Retina (tissue), 1 donor: Measurements from ENCODE around the gene HOTAIR.

Experiments used
- DNase-seq: peaks from one replicate; pipeline ENCODE4 v3.0.0-alpha.2; 2016

The HOTAIR gene

GRCh38 chr12:53939141-53940108, 35.3 kb downstream of the HOTAIR start:
- DNase-seq = no peak

- DNase-seq = peak; percentile 74
Measured at GRCh38 chr12:53938326-53939140, 36.2 kb downstream of the HOTAIR start, which contains the start of gene HOXC13. Gene HOXC13 (plus strand): TSS chr12:53938831. CDS start chr12:53938907, 76 bp downstream.

- peak; percentile 21 for DNase-seq
Measured at GRCh38 chr12:53937596-53938325, 37.0 kb downstream of the HOTAIR start.

- peak; percentile 38 for DNase-seq
Measured at GRCh38 chr12:53937099-53937498, 37.7 kb downstream of the HOTAIR start.

GRCh38 chr12:53935383-53936341, 39.1 kb downstream of the HOTAIR start:
- peak; percentile 82 for DNase-seq

GRCh38 chr12:53932915-53933314, 41.8 kb downstream of the HOTAIR start:
- DNase-seq = peak; percentile 10

GRCh38 chr12:53931844-53932581, 42.7 kb downstream of the HOTAIR start:
- peak; percentile 26 for DNase-seq

- DNase-seq = peak; percentile 56
Measured at GRCh38 chr12:53930591-53931255, 44.0 kb downstream of the HOTAIR start.

GRCh38 chr12:53929527-53929926, 45.2 kb downstream of the HOTAIR start:
- DNase-seq = peak; percentile 26

GRCh38 chr12:53928054-53928835, 46.5 kb downstream of the HOTAIR start:
- DNase-seq = peak; percentile 42

GRCh38 chr12:53927220-53928029, 47.3 kb downstream of the HOTAIR start:
- DNase-seq = peak; percentile 61

GRCh38 chr12:53924521-53925405, 50.0 kb downstream of the HOTAIR start:
- DNase-seq = no peak

- DNase-seq = no peak
Measured at GRCh38 chr12:53916788-53917655, 57.7 kb downstream of the HOTAIR start.
